Measurements from ENCODE around the gene SLC9A9.

SLC9A9 gene

DNA sequence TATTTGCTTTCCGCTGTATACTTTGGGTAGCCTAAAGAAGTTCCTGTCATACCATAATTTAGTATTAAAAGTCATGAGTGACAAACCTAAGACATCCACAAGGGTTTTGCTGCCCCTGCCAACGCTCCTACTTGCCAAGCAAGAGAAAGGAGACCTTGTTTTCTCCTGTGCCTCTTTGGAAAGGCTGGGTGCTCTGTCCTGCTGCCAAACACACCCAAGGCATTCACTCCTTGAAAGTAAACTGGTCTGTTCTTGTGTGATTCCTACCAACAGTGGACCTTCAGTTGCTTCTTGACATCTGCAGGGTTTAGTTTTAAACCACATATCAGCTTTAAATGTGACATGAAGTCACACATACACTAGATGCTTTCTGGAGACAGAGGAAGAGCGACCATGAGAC lies 295.4 kb downstream of the SLC9A9 start:
- no peak overlapping the region for H3K4me3 ChIP-seq (replicated peaks in 1 of 2; ENCODE audit: low read depth in 2 of 2, low read length in 2 of 2)
- DNase-seq (ENCODE audit: low read depth in 2 of 2): no peak
- TF ChIP-seq, protein P1, sequence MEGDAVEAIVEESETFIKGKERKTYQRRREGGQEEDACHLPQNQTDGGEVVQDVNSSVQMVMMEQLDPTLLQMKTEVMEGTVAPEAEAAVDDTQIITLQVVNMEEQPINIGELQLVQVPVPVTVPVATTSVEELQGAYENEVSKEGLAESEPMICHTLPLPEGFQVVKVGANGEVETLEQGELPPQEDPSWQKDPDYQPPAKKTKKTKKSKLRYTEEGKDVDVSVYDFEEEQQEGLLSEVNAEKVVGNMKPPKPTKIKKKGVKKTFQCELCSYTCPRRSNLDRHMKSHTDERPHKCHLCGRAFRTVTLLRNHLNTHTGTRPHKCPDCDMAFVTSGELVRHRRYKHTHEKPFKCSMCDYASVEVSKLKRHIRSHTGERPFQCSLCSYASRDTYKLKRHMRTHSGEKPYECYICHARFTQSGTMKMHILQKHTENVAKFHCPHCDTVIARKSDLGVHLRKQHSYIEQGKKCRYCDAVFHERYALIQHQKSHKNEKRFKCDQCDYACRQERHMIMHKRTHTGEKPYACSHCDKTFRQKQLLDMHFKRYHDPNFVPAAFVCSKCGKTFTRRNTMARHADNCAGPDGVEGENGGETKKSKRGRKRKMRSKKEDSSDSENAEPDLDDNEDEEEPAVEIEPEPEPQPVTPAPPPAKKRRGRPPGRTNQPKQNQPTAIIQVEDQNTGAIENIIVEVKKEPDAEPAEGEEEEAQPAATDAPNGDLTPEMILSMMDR (IDR thresholded peaks at IDR 0.05; ENCODE audit: low read depth, low read length): no peak

DNA sequence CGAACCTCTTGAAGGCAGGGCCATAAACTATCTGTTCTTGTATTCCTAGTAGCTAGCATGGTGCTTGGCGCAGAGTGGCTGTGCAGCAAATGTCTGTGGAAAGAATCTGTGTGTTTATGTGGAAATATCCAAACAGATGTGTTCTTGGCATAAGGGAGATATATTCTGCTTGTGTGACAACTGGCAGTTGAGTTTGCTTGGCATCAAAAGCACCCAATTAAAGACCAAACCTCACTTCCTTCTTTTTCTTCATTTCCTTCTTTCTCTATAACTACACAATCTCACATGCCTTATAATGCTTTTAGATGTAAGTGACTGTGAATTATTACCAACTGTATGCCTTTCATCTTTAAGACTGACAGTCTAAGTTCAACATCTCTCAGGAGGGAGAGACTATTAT lies 296.5 kb downstream of the SLC9A9 start:
- H3K4me3 ChIP-seq (replicated peaks in 1 of 2; ENCODE audit: low read depth in 2 of 2, low read length in 2 of 2): no peak overlapping the region
- TF ChIP-seq, protein P1 (IDR thresholded peaks at IDR 0.05; ENCODE audit: low read depth, low read length): no peak
- DNase-seq (ENCODE audit: low read depth in 2 of 2): no peak

DNA sequence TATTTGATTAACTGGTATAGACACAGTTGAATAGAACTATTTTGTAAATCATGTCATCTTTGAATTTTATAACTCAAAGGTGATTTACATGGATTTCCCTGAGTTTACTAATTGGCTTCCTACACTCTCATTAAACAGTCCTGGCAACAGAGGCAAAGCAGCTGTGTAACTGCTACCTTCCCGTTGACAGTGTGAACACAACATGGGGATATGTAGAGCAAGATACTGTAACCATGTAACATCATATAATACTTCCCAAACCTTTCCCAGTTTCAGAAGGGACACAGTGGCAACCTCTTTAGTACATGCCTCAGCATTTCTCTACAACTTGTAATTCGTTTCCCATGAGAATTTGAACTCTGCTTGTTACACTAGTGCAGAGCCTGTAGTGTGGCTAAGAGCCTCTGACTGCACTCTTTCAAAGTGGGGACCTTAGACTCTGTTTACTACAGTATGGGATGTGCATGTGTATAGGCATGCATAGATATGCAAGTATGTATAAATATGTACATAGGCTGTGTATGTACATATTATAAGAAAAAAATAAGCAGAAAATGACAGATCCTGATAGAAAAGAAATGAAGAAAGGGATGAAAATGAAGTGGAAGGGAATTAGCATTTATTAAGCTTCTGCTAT lies 299.3 kb downstream of the SLC9A9 start:
- no peak for DNase-seq (ENCODE audit: low read depth in 2 of 2)
- TF ChIP-seq, protein P1 (IDR thresholded peaks at IDR 0.05; ENCODE audit: low read depth, low read length): no peak
- no peak overlapping the region for H3K4me3 ChIP-seq (replicated peaks in 1 of 2; ENCODE audit: low read depth in 2 of 2, low read length in 2 of 2)

DNA sequence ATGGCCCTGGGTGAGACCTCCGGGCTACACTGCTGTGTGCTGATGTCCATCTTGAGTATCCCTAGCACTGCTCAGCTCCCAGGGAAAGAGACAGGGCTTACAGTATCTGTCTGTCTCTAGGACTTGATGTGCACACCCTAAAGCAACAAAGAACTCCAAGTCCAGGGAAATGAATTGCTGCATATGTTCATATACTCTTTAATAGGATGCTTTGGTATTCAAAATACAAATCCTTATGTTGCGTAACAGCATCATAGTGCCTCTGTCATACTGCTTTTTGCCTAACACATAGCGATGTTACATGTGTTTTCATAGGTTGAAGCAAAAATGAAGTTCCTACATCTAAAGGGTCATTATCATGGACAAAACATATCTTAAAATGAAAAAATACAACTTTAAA lies 299.9 kb downstream of the SLC9A9 start:
- H3K4me3 ChIP-seq (replicated peaks in 1 of 2; ENCODE audit: low read depth in 2 of 2, low read length in 2 of 2): no peak overlapping the region
- no peak for DNase-seq (ENCODE audit: low read depth in 2 of 2)
- TF ChIP-seq, protein P1 (IDR thresholded peaks at IDR 0.05; ENCODE audit: low read depth, low read length): no peak

DNA sequence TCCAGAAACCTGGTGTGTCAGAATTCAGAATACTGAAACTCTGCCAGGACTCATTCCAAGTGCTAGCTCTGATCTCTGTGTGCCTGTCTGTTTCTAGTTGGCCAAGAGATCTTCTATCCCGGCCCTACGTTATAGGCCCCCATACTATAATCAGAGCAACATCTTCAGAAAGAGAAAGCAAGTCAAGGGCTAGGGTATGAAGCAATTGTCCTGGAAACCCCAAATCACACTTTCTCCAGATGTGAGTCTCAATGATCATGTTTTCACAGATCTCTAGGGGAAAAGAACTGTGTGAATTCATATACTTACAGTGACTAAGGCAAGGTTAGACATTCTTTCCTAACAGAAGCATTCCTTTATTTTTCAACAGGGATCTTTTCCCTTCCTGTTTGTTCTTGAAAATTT lies 309.7 kb downstream of the SLC9A9 start:
- no peak overlapping the region for H3K4me3 ChIP-seq (replicated peaks in 1 of 2; ENCODE audit: low read depth in 2 of 2, low read length in 2 of 2)
- peak; percentile 86 to 96 for DNase-seq (ENCODE audit: low read depth in 2 of 2)
- TF ChIP-seq, protein P1 (IDR thresholded peaks at IDR 0.05; ENCODE audit: low read depth, low read length): no peak

DNA sequence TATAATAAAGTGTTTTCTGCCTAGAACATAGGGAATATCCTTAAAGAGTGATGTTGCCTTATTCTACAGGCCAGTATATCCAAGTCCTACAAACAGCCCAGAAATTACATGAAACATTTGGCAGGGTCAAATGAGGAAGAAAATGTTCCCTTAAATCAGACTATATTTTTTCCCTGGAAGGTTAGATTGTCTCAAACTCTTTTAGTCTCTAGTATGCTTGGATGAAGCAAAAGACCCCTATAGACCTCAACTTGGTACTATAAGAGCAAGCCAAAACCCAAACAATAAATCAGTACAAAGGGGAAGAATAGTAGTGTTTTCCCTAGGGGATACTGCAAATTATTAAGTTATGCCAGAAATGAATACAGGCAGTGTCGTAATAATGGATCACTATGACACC lies 310.2 kb downstream of the SLC9A9 start:
- TF ChIP-seq, protein P1 (IDR thresholded peaks at IDR 0.05; ENCODE audit: low read depth, low read length): no peak
- no peak overlapping the region for H3K4me3 ChIP-seq (replicated peaks in 1 of 2; ENCODE audit: low read depth in 2 of 2, low read length in 2 of 2)
- DNase-seq (ENCODE audit: low read depth in 2 of 2): no peak
